Activated CD4-positive, alpha-beta T cell treated with anti-CD3 and anti-CD28 coated beads, Interleukin-2, amount 10 ng/mL, durations not matched to agents 24 days and 14 days (primary cell): ENCODE measurements around the gene PTPRN2. TPM values are rescaled to one million over a fixed set of nuclear protein-coding genes. Genes with fewer than 3 reads are reported as not detected.
A peak's percentile ranks its signal among the peaks of the same experiment; 100 is the strongest.

Experiments
- DNase-seq: peaks from one replicate; pipeline ENCODE4 v3.0.0; 2022
- H3K27ac Mint-ChIP-seq: one replicate; pipeline ENCODE4 v1.8.0; 2022; ENCODE audit warnings: mild to moderate bottlenecking, mixed read lengths
- H3K27me3 Mint-ChIP-seq: one replicate; pipeline ENCODE4 v1.8.0; 2022; ENCODE audit warnings: mixed read lengths
- H3K36me3 Mint-ChIP-seq: one replicate; pipeline ENCODE4 v1.8.0; 2022; ENCODE audit warnings: low read depth, mild to moderate bottlenecking, mixed read lengths
- H3K4me1 Mint-ChIP-seq: one replicate; pipeline ENCODE4 v1.8.0; 2021; ENCODE audit warnings: mixed read lengths
- H3K4me3 Mint-ChIP-seq: one replicate; pipeline ENCODE4 v1.8.0; 2022; ENCODE audit warnings: mild to moderate bottlenecking, moderate library complexity, mixed read lengths
- H3K9me3 Mint-ChIP-seq: one replicate; pipeline ENCODE4 v1.8.0; 2021; ENCODE audit warnings: mixed read lengths
- intact Hi-C: fragments of 100-400 bp; cut with micrococcal nuclease; formaldehyde crosslinking; loops from one replicate; pipeline ENCODE4 v1.15.1; 2023
- total RNA-seq: library from RNA; stranded (reverse); gene quantifications from 2 replicates; pipeline ENCODE4 v1.2.3, GENCODE V29; 2022

PTPRN2 gene
- total RNA-seq, 1 donor from 2014 or later, result 0.33 TPM

- Mint-ChIP-seq H3K4me1 (peaks cover 5% of the 10 kb centered on the region), H3K36me3 (no peaks in the 10 kb centered on the region), H3K9me3 (no peaks in the 10 kb centered on the region), H3K27ac (peak overlapping the region; percentile 37), H3K27me3 (peaks cover 2% of the 10 kb centered on the region), H3K4me3 (no peak overlapping the region)
- intact Hi-C loops, result no loop called here
- no peak for DNase-seq
Measured at GRCh38 chr7:157609516-157609915, 978.1 kb downstream of the PTPRN2 start.

- Mint-ChIP-seq H3K36me3 (no peaks in the 10 kb centered on the region), H3K4me1 (peaks cover 2% of the 10 kb centered on the region), H3K4me3 (no peak overlapping the region), H3K27ac (no peak overlapping the region), H3K27me3 (peaks cover 2% of the 10 kb centered on the region), H3K9me3 (no peaks in the 10 kb centered on the region)
- intact Hi-C loops, result no loop called here
- no peak for DNase-seq
Measured at GRCh38 chr7:157607218-157607617, 980.4 kb downstream of the PTPRN2 start.

GRCh38 chr7:157606140-157606539 lies 981.5 kb downstream of the PTPRN2 start:
- Mint-ChIP-seq H3K4me3 (no peak overlapping the region), H3K9me3 (no peaks in the 10 kb centered on the region), H3K27ac (no peak overlapping the region), H3K36me3 (no peaks in the 10 kb centered on the region), H3K27me3 (peaks cover 2% of the 10 kb centered on the region), H3K4me1 (no peaks in the 10 kb centered on the region)
- intact Hi-C loops, result no loop called here
- no peak for DNase-seq

GRCh38 chr7:157605638-157606037 lies 982.0 kb downstream of the PTPRN2 start:
- Mint-ChIP-seq H3K9me3 (no peaks in the 10 kb centered on the region), H3K27me3 (peaks cover 2% of the 10 kb centered on the region), H3K36me3 (no peaks in the 10 kb centered on the region), H3K4me1 (no peaks in the 10 kb centered on the region), H3K4me3 (no peak overlapping the region), H3K27ac (no peak overlapping the region)
- DNase-seq, result no peak
- intact Hi-C loops, result no loop called here

GRCh38 chr7:157604661-157605381 lies 982.8 kb downstream of the PTPRN2 start:
- no peaks in the 10 kb centered on the region for H3K9me3 Mint-ChIP-seq

GRCh38 chr7:157603716-157604115 lies 983.9 kb downstream of the PTPRN2 start:
- H3K27ac Mint-ChIP-seq, result no peak overlapping the region
- H3K27me3 Mint-ChIP-seq, result peaks cover 2% of the 10 kb centered on the region
- intact Hi-C loops, result no loop called here
- DNase-seq, result no peak
- no peaks in the 10 kb centered on the region for H3K9me3 Mint-ChIP-seq
- H3K4me3 Mint-ChIP-seq, result no peak overlapping the region
- no peaks in the 10 kb centered on the region for H3K4me1 Mint-ChIP-seq
- H3K36me3 Mint-ChIP-seq, result no peaks in the 10 kb centered on the region

More at GRCh38 chr7:157604661-157605381, 982.8 kb downstream of the PTPRN2 start:
- no peak overlapping the region for H3K27ac Mint-ChIP-seq
- no peaks in the 10 kb centered on the region for H3K4me1 Mint-ChIP-seq
- intact Hi-C loops, result no loop called here
- no peaks in the 10 kb centered on the region for H3K36me3 Mint-ChIP-seq
- H3K27me3 Mint-ChIP-seq, result peaks cover 2% of the 10 kb centered on the region
- no peak overlapping the region for H3K4me3 Mint-ChIP-seq
- DNase-seq, result no peak

GRCh38 chr7:157603005-157603404 lies 984.6 kb downstream of the PTPRN2 start:
- Mint-ChIP-seq H3K27me3 (peaks cover 2% of the 10 kb centered on the region), H3K27ac (no peak overlapping the region), H3K36me3 (no peaks in the 10 kb centered on the region), H3K4me1 (no peaks in the 10 kb centered on the region), H3K9me3 (no peaks in the 10 kb centered on the region), H3K4me3 (no peak overlapping the region)
- no peak for DNase-seq
- intact Hi-C loops, result no loop called here

GRCh38 chr7:157602581-157602980 lies 985.0 kb downstream of the PTPRN2 start:
- no peak for DNase-seq
- intact Hi-C loops, result no loop called here
- Mint-ChIP-seq H3K27ac (no peak overlapping the region), H3K4me3 (no peak overlapping the region), H3K4me1 (peaks cover 1% of the 10 kb centered on the region), H3K36me3 (no peaks in the 10 kb centered on the region), H3K27me3 (peaks cover 2% of the 10 kb centered on the region), H3K9me3 (no peaks in the 10 kb centered on the region)

- no peaks in the 10 kb centered on the region for H3K36me3 Mint-ChIP-seq
- H3K4me1 Mint-ChIP-seq, result peaks cover 2% of the 10 kb centered on the region
- intact Hi-C loops, result no loop called here
- H3K9me3 Mint-ChIP-seq, result no peaks in the 10 kb centered on the region
- no peak overlapping the region for H3K27ac Mint-ChIP-seq
- DNase-seq, result no peak
- H3K27me3 Mint-ChIP-seq, result peaks cover 2% of the 10 kb centered on the region
- H3K4me3 Mint-ChIP-seq, result no peak overlapping the region
Measured at GRCh38 chr7:157602156-157602555, 985.5 kb downstream of the PTPRN2 start.

- Mint-ChIP-seq H3K9me3 (no peaks in the 10 kb centered on the region), H3K36me3 (no peaks in the 10 kb centered on the region), H3K4me3 (no peak overlapping the region), H3K27ac (no peak overlapping the region), H3K4me1 (peaks cover 2% of the 10 kb centered on the region), H3K27me3 (peaks cover 2% of the 10 kb centered on the region)
- intact Hi-C loops, result no loop called here
- DNase-seq, result no peak
Measured at GRCh38 chr7:157601530-157601929, 986.1 kb downstream of the PTPRN2 start.

- peaks cover 1% of the 10 kb centered on the region for H3K27me3 Mint-ChIP-seq
- H3K4me1 Mint-ChIP-seq, result peaks cover 2% of the 10 kb centered on the region
- no peaks in the 10 kb centered on the region for H3K9me3 Mint-ChIP-seq
- intact Hi-C loops, result no loop called here
- no peak for DNase-seq
- no peak overlapping the region for H3K4me3 Mint-ChIP-seq
- no peak overlapping the region for H3K27ac Mint-ChIP-seq
- no peaks in the 10 kb centered on the region for H3K36me3 Mint-ChIP-seq
Measured at GRCh38 chr7:157599491-157599890, 988.1 kb downstream of the PTPRN2 start.

- H3K27me3 Mint-ChIP-seq, result no peaks in the 10 kb centered on the region
Measured at GRCh38 chr7:157597562-157597961, 990.1 kb downstream of the PTPRN2 start.

GRCh38 chr7:157596881-157597280 lies 990.7 kb downstream of the PTPRN2 start:
- peaks cover 2% of the 10 kb centered on the region for H3K4me1 Mint-ChIP-seq
- H3K27ac Mint-ChIP-seq, result no peak overlapping the region
- no peak overlapping the region for H3K4me3 Mint-ChIP-seq
- H3K36me3 Mint-ChIP-seq, result no peaks in the 10 kb centered on the region
- H3K27me3 Mint-ChIP-seq, result no peaks in the 10 kb centered on the region
- no peak for DNase-seq
- H3K9me3 Mint-ChIP-seq, result no peaks in the 10 kb centered on the region
- intact Hi-C loops, result no loop called here

More at GRCh38 chr7:157597562-157597961, 990.1 kb downstream of the PTPRN2 start:
- peaks cover 2% of the 10 kb centered on the region for H3K4me1 Mint-ChIP-seq
- no peak overlapping the region for H3K4me3 Mint-ChIP-seq
- no peaks in the 10 kb centered on the region for H3K9me3 Mint-ChIP-seq
- H3K36me3 Mint-ChIP-seq, result no peaks in the 10 kb centered on the region
- no peak overlapping the region for H3K27ac Mint-ChIP-seq
- intact Hi-C loops, result no loop called here
- no peak for DNase-seq

- peaks cover 2% of the 10 kb centered on the region for H3K4me1 Mint-ChIP-seq
- no peaks in the 10 kb centered on the region for H3K36me3 Mint-ChIP-seq
- H3K27ac Mint-ChIP-seq, result no peak overlapping the region
- no peak overlapping the region for H3K4me3 Mint-ChIP-seq
- no peaks in the 10 kb centered on the region for H3K27me3 Mint-ChIP-seq
- intact Hi-C loops, result no loop called here
- H3K9me3 Mint-ChIP-seq, result no peaks in the 10 kb centered on the region
- no peak for DNase-seq
Measured at GRCh38 chr7:157596471-157596870, 991.2 kb downstream of the PTPRN2 start.

GRCh38 chr7:157596026-157596425 lies 991.6 kb downstream of the PTPRN2 start:
- H3K4me3 Mint-ChIP-seq, result no peak overlapping the region
- intact Hi-C loops, result no loop called here

More at GRCh38 chr7:157596026-157596425, 991.6 kb downstream of the PTPRN2 start:
- H3K4me1 Mint-ChIP-seq, result peaks cover 2% of the 10 kb centered on the region
- no peaks in the 10 kb centered on the region for H3K36me3 Mint-ChIP-seq
- H3K9me3 Mint-ChIP-seq, result no peaks in the 10 kb centered on the region
- DNase-seq, result no peak
- no peaks in the 10 kb centered on the region for H3K27me3 Mint-ChIP-seq
- H3K27ac Mint-ChIP-seq, result no peak overlapping the region
